ENCODE data around the gene PLCB3.

Gene PLCB3

GRCh38 chr11:64252003-64252872 lies 908 bp downstream of the PLCB3 start:
- DNase-seq, result peak; percentile 54

GRCh38 chr11:64253043-64253442 lies 1.7 kb downstream of the PLCB3 start:
- no peak for DNase-seq

GRCh38 chr11:64253481-64253880 lies 2.2 kb downstream of the PLCB3 start:
- DNase-seq, result no peak

- DNase-seq, result no peak
Observed at GRCh38 chr11:64254326-64254725, 3.0 kb downstream of the PLCB3 start.

GRCh38 chr11:64255135-64256128 lies 4.1 kb downstream of the PLCB3 start:
- DNase-seq, result no peak

GRCh38 chr11:64256300-64256699 lies 5.0 kb downstream of the PLCB3 start:
- no peak for DNase-seq

DNA sequence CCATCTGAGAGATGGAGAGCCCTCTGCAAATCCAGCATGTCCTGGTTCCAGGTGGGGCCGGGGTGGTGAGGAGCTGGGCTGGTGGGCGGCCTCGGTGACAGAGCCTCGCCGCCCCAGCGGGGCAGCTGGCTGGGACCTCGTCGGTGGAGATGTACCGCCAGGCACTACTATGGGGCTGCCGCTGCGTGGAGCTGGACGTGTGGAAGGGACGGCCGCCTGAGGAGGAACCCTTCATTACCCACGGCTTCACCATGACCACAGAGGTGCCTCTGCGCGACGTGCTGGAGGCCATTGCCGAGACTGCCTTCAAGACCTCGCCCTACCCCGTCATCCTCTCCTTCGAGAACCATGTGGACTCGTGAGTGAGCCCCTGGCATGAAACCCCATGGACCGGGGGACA lies 7.0 kb downstream of the PLCB3 start:
- no peak for DNase-seq

DNA sequence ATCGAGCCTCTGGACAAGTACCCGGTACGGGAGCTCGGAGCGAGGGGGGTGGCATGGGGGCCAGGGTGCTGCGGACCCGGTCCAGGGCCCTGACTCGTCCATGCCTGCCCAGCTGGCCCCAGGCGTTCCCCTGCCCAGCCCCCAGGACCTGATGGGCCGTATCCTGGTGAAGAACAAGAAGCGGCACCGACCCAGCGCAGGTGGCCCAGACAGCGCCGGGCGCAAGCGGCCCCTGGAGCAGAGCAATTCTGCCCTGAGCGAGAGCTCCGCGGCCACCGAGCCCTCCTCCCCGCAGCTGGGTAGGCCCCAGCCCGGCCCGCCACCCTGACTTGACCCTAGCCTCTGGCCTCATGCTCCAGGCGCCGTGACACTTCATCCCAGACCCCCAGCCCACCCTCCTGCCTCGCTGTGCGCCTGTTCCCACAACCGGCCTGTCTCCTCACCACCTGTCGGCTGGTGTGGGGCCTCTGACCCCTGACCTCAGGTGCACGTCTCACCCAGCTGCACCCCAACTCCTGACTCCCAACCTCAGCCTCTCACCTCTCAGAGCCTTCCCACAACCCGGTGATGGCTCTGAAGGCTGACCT lies 7.7 kb downstream of the PLCB3 start:
- DNase-seq, result no peak

DNA sequence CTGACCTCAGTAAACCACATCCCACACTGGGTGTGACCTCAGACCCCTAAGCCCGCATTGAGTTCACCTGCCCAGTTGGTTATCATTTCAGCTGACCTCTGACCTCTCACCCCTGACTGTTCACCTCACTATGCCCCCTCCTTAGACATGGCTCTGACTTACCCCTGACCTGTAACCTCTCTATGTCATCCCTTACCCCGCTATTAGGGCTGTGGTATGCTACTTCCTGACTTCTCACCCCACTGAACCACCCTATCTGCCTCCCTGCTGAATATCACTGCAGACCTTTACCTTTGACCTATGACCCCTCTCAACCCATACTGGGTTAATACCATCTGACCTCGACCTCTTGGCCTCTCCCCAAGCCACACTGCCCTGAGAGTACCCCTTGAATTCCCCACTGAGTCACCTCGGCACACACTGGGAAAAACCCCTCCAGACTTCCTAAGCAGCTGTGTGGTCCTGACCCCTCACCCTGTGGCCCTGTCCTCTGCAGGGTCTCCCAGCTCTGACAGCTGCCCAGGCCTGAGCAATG lies 8.3 kb downstream of the PLCB3 start:
- no peak for DNase-seq

- DNase-seq, result no peak
Observed at GRCh38 chr11:64260147-64260708, 8.9 kb downstream of the PLCB3 start.

DNA sequence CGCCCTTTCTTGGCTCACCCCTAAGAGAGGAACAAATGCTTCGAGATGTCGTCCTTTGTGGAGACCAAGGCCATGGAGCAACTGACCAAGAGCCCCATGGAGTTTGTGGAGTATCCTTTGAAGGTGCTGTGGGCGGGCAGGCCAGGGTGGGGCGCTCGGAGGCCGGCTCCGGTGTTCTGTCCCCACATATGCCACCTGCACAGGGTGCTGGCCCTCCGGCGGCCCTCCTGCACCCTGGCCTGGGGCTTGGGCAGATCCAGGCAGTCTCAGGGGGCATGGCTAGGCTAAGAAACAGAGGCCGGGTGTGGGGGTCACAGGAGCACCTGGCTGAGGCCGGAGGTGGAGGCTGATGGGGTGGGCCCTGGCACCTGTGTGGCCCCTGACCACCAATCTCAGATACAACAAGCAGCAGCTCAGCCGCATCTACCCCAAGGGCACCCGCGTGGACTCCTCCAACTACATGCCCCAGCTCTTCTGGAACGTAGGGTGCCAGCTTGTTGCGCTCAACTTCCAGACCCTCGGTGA lies 10.3 kb downstream of the PLCB3 start:
- DNase-seq, result no peak

DNA sequence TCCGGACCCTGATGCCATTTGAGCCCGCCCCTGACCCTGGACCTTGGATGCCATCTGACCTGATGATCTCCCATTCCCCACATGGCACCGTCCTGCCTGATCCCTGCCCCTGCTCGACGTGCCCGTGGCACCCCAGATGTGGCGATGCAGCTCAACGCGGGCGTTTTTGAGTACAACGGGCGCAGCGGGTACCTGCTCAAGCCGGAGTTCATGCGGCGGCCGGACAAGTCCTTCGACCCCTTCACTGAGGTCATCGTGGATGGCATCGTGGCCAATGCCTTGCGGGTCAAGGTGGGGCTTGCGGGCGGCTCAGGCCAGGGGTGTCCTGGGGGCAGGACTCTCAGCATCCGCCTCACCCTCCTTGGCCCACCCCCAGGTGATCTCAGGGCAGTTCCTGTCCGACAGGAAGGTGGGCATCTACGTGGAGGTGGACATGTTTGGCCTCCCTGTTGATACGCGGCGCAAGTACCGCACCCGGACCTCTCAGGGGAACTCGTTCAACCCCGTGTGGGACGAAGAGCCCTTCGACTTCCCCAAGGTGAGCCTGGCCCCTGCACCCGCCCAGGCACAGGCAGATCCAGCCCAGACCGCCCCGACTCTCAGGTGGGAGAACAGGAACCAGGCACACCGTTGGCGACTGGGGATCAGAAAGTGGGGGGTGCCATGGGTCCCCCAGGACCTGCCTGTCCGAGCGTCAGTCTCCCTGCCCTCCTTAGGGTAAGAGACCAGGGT lies 11.1 kb downstream of the PLCB3 start:
- no peak for DNase-seq

- no peak for DNase-seq
Observed at GRCh38 chr11:64263021-64263946, 12.0 kb downstream of the PLCB3 start.

DNA sequence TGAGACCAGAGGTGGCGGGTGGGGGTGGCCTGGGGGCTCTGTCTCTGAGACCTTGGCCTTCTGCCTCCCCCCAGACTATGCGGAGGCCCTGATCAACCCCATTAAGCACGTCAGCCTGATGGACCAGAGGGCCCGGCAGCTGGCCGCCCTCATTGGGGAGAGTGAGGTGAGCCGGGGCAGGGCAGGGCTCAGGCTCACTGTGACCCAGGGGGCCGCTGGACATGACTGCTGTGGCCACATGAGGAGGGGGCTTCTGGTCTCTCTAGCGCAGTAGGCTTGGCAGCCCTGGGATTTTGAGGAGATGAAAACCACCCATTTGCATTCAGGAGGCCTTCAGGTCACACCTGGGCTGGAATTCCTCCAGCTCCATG lies 12.6 kb downstream of the PLCB3 start:
- no peak for DNase-seq

DNA sequence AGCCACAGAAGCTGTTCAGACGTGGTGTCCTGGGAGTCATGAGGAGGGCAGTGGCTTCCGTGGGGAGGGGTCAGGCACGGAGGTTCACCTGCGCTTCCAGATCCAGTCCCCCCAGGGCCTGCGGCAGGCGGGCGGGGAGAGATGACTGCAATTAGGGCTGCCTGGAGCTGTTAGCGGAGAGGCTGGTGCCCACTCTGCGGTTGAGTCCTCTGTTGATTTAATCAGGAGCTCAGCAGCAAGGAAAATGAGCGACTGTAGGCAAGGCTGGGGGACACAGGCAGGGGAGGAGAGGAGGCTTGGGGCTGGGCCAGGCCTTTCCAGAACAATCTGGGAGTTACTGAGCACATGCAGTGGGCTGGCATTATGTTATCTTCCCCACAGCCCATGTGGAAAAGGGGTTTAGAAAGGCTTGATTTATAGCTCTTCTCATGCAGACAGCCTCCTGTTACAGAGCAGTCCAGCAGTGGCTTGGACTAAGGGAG lies 13.1 kb downstream of the PLCB3 start:
- no peak for DNase-seq

DNA sequence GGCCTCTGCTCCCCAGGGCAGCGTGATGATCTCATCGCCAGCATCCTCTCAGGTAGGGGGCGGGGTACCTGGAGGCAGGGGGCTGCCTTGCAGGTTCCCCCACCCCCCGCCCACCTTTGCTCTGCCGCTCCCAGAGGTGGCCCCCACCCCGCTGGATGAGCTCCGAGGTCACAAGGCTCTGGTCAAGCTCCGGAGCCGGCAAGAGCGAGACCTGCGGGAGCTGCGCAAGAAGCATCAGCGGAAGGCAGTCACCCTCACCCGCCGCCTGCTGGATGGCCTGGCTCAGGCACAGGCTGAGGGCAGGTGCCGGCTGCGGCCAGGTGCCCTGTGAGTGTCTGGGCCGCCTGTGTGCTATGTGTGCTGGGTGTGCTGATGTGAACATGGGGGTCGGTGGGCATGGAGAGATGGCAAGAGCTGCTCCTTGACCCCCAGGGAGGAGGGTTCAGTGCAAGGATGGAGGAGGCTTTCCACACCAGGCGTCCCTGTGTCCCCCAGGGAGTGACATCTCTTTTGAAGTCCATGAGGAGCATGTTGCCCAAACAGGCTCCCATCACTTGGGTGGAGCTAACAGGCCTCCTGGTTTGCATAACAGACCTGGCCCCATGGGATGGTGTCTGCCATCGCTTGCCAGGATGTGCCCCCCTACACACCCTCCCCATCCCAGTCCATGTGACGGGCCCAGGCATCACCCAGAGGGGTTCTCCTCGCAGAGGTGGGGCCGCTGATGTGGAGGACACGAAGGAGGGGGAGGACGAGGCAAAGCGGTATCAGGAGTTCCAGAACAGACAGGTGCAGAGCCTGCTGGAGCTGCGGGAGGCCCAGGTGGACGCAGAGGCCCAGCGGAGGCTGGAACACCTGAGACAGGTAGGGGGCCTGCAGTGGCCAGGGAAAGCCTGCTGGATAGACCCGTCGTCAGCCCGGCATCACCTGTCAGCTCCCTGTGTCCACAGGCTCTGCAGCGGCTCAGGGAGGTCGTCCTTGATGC lies 14.1 kb downstream of the PLCB3 start:
- DNase-seq, result no peak

DNA sequence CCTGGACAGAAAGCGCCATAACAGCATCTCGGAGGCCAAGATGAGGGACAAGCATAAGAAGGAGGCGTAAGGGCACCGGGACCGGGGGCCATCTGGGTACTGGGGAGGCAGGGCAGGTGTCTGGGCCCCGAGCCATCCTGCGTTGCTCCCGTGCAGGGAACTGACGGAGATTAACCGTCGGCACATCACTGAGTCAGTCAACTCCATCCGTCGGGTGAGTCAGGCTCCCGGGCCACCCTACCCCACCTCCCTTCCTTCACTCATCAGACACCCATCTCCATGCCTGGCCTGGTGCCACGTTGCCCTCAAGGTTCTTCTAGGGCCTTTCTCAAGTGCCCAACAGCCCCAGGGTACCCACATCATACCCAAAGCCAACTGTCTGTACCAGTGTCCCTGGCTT lies 15.0 kb downstream of the PLCB3 start:
- DNase-seq, result no peak

- DNase-seq, result no peak
Observed at GRCh38 chr11:64267207-64267945, 16.0 kb downstream of the PLCB3 start.
